PC-3 (cell line): ENCODE measurements around the gene DAPK1.

Experiments used
- CTCF ChIP-seq: fragments of 300-600 bp; sonication (generic); conservative IDR thresholded peaks from 2 replicates; pipeline ENCODE4 v1.5.1; 2017; ENCODE audit warnings: antibody characterized with exemption, low read depth, mild to moderate bottlenecking, low read length
- EZH2 ChIP-seq: fragments of 300-600 bp; sonication (generic); IDR thresholded peaks from one replicate; pipeline ENCODE4 v1.6.1; 2017; ENCODE audit warnings: antibody characterized with exemption, mild to moderate bottlenecking, low read length; ENCODE audit not compliant: unreplicated experiment
- EZH2phosphoT487 ChIP-seq: fragments of 300-600 bp; sonication (generic); IDR thresholded peaks from 2 replicates; pipeline ENCODE4 v1.6.1; 2018; ENCODE audit warnings: mild to moderate bottlenecking, antibody characterized with exemption, low read length, borderline replicate concordance

DNA sequence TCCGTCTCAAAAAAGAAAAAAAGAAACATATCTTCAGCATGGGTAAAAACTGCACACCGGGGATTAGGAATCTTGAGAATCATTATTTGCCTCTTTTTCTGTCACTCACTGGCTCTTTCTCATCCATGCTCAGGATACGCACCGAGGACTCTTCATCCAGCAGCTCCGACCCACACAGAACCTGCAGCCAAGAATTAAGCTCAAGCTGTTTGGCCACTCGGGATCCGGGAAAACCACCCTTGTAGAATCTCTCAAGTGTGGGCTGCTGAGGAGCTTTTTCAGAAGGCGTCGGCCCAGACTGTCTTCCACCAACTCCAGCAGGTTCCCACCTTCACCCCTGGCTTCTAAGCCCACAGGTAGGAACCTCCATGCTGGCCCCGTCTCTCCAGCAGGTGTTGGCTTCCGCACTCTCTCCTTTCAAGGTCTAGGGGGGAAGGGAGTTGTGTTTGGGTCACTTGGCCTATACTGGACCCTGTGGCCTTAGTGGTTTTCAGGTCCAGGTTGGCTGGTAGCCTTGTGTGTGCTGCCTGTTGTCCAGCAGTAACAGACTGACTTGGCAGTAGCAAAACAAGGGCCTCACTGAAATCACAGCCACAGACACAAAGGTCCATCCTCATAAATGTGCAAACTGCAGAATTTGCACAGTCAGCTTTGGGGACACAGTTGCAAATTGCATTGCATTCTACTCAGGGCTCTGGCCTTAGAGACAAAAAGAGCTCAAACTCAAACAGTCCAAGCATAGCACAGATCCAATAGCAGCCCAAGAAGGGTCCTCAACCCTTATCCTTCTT is 183.8 kb downstream of the DAPK1 start:
- TF ChIP-seq EZH2phosphoT487: no peak
- TF ChIP-seq CTCF: no peak
- no peak for TF ChIP-seq EZH2
